Measurements from ENCODE around the gene LEMD2. TPM values are rescaled to one million over a fixed set of nuclear protein-coding genes. Genes with fewer than 3 reads are reported as not detected.

The LEMD2 gene
- total and polyA plus RNA-seq, 12 donors: 32.4 to 121 (median 60.0) TPM

DNA sequence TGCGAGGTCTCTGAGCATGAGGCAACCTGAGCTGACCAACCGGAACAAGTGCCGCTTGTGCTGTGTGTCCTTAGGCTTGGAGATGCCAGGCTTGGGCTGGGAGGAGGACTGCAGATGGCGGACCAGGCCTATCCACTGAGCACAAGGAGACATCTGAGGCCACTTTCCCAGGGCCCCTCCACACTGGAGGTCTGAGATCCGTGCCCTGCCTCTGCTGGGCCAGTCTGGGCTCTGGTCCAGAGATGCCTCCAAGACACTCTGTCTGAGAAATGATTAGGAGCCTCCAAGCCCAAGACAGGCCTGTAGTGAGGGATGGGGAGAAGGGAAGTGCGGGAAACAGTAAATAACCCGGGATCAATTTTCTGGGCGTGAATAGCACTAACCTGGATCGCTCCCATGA lies 17.9 kb upstream of the LEMD2 start:
- H3K36me3 ChIP-seq (replicated peaks in 1 of 2): no peaks in the 10 kb centered on the region
- 70 to 80% (median 73%) methylated on average over 7 to 9 of the region's 9 CpGs for whole genome bisulfite sequencing, 4 donors
- no peaks in the 10 kb centered on the region for H3K9me3 ChIP-seq (replicated peaks in 1 of 3)
- no peak overlapping the region for H3K4me3 ChIP-seq
- no peak overlapping the region for H3K27ac ChIP-seq
- H3K27me3 ChIP-seq: peaks cover 13% of the 10 kb centered on the region
- H3K4me1 ChIP-seq (replicated peaks in 1 of 2): no peaks in the 10 kb centered on the region
- TF ChIP-seq, protein P1, sequence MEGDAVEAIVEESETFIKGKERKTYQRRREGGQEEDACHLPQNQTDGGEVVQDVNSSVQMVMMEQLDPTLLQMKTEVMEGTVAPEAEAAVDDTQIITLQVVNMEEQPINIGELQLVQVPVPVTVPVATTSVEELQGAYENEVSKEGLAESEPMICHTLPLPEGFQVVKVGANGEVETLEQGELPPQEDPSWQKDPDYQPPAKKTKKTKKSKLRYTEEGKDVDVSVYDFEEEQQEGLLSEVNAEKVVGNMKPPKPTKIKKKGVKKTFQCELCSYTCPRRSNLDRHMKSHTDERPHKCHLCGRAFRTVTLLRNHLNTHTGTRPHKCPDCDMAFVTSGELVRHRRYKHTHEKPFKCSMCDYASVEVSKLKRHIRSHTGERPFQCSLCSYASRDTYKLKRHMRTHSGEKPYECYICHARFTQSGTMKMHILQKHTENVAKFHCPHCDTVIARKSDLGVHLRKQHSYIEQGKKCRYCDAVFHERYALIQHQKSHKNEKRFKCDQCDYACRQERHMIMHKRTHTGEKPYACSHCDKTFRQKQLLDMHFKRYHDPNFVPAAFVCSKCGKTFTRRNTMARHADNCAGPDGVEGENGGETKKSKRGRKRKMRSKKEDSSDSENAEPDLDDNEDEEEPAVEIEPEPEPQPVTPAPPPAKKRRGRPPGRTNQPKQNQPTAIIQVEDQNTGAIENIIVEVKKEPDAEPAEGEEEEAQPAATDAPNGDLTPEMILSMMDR (IDR thresholded peaks at IDR 0.05): no peak
- TF ChIP-seq POLR2A (IDR thresholded peaks at IDR 0.05): no peak
- intact Hi-C loops (cut with DNase I): no loop called here
- DNase-seq: no peak

DNA sequence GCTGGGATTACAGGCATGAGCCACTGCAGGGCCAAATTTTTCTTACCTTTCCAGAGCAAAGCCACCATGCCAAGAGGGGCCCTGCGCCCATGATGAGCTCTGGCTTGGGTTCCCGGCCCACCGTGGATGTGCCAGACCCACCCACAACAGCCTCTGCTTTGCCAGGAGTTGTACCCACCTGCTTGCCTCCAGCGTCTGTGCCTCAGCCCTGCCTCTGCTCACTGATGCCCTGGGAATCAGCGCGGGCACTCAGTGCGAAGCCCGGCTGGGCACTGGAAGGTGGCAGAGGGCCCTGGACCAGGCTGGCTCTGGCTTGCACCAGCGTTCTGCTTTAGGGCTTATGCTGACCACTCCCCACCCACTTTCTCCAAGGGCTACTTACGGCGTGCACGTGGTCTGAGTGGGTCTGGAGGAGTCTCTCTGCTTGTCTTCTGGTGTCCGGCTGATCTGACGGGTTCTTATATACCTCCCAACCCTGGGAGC lies 14.7 kb upstream of the LEMD2 start, which contains the start of gene MLN:
TSS of gene MLN (minus strand) at position 433 of the 483 bp plus-strand sequence. CDS start 2,840 bp downstream, outside the sequence.
- 81 to 87% (median 84%) methylated on average over 10 to 14 of the region's 14 CpGs for WGBS, 4 donors
- H3K27me3 ChIP-seq: peaks cover 12% of the 10 kb centered on the region
- H3K36me3 ChIP-seq (replicated peaks in 1 of 2): no peaks in the 10 kb centered on the region
- no peak for DNase-seq
- no peak within 1 kb of the TSS for H3K4me3 ChIP-seq
- H3K4me1 ChIP-seq (replicated peaks in 1 of 2): no peaks in the 10 kb centered on the region
- intact Hi-C loops (cut with DNase I): no loop called here
- TF ChIP-seq, protein P1 (IDR thresholded peaks at IDR 0.05): no peak
- TF ChIP-seq POLR2A (IDR thresholded peaks at IDR 0.05): no peak
- H3K27ac ChIP-seq: no peak within 1 kb of the TSS
- no peaks in the 10 kb centered on the region for H3K9me3 ChIP-seq (replicated peaks in 1 of 3)

DNA sequence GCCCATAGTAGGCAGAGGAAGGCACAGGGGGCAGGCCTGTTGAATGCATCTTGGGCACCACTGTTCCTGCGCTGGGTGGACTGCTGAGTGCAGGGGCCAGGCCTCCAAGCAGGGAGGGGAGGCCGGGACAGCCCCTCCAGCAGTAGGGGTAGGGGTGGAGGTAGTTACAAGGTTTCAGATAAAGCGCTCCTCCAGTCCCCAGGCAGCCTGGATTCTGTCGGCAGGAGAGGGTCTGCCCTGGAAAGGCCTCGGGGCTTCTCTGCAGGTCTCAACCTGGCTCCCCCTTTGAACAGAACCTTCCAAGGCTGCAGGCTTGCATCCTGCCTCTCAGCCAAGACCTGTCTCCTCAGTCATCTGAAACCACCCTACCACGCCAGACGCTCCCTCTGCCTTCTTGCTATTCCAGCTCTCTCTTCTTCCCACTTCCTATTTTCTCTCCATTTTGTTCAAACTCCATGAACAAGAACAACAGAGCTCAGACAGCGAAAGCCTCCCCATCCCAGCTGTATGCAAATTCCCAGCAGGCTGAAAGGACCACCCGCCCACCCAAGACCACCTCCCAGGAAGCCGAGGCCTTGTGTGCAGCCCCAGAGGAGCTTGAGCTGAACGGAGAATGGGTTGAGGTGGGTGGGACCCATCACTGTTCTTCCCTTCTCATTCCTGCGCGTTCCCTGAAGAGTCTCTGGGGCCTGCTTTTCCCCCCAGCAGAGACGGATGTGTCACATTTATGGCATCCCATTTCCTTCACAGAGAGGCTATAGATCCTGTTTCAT lies 13.4 kb upstream of the LEMD2 start:
- TF ChIP-seq, protein P1 (IDR thresholded peaks at IDR 0.05): no peak
- no peak for TF ChIP-seq POLR2A (IDR thresholded peaks at IDR 0.05)
- H3K36me3 ChIP-seq (replicated peaks in 1 of 2): no peaks in the 10 kb centered on the region
- no peak overlapping the region for H3K27ac ChIP-seq
- H3K4me3 ChIP-seq: no peak overlapping the region
- H3K4me1 ChIP-seq (replicated peaks in 1 of 2): no peaks in the 10 kb centered on the region
- no peak for DNase-seq
- WGBS, 4 donors: 63 to 84% (median 78%) methylated on average over 12 to 14 of the region's 14 CpGs
- no peaks in the 10 kb centered on the region for H3K9me3 ChIP-seq (replicated peaks in 1 of 3)
- intact Hi-C loops (cut with DNase I): no loop called here
- H3K27me3 ChIP-seq: peaks cover 8% of the 10 kb centered on the region

DNA sequence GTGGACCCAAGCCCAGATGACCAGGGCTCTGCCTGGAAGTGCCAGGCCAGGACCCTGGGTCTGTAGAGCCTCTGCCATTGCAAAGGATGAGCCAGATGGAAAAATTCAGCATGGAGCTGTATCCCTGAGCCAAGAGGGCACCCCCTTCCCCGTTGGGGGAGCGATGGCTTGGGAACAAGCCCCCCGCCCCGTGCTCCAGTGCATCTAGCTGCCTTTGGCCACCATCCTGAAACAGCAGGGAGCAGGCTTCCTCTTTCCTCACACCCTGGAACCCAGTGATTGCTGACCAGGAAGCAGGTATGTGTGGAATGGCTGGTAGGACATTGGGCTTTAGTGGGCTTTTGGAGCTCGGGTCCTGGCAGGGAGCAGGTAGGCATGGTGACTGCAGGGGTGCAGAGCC lies 12.7 kb upstream of the LEMD2 start:
- 76 to 92% (median 80%) methylated on average over 5 of the region's 5 CpGs; no CpG with 5 or more reads in 1 of the 4 donors for WGBS, 4 donors
- peaks cover 6% of the 10 kb centered on the region for H3K27me3 ChIP-seq
- H3K36me3 ChIP-seq (replicated peaks in 1 of 2): no peaks in the 10 kb centered on the region
- intact Hi-C loops (cut with DNase I): no loop called here
- no peaks in the 10 kb centered on the region for H3K4me1 ChIP-seq (replicated peaks in 1 of 2)
- H3K27ac ChIP-seq: no peak overlapping the region
- H3K4me3 ChIP-seq: no peak overlapping the region
- DNase-seq: no peak
- H3K9me3 ChIP-seq (replicated peaks in 1 of 3): no peaks in the 10 kb centered on the region
- TF ChIP-seq POLR2A (IDR thresholded peaks at IDR 0.05): no peak
- TF ChIP-seq, protein P1 (IDR thresholded peaks at IDR 0.05): no peak
